Liver (tissue), 9 donors: ENCODE measurements around the gene SH2B3. TPM values are rescaled to one million over a fixed set of nuclear protein-coding genes. Genes with fewer than 3 reads are reported as not detected.

Experiments used
- DNase-seq: peaks from one replicate; pipeline ENCODE4 v3.0.0-alpha.2; 2017; ENCODE audit warnings: low spot score
- H3K27ac ChIP-seq, 2 donors: one replicate each; pipeline ENCODE4 v1.7.0; 2013; ENCODE audit warnings: inconsistent platforms in 2 of 2, low read length in 2 of 2, control low read depth in 1 of 2, low read depth in 1 of 2, mild to moderate bottlenecking in 1 of 2
- H3K27me3 ChIP-seq, 4 donors: one replicate each; pipeline versions ENCODE4 v1.6.1 to v1.7.0; 2013; ENCODE audit warnings: low read length in 3 of 4, inconsistent platforms in 1 of 4, mild to moderate bottlenecking in 1 of 4, moderate library complexity in 1 of 4; ENCODE audit not compliant: control insufficient read depth in 4 of 4, insufficient read depth in 4 of 4
- H3K36me3 ChIP-seq, 4 donors: one replicate each; pipeline versions ENCODE4 v1.6.1 to v1.7.0; 2013; ENCODE audit warnings: low read length in 3 of 4, mild to moderate bottlenecking in 3 of 4, low read depth in 1 of 4, moderate library complexity in 1 of 4; ENCODE audit not compliant: control insufficient read depth in 4 of 4, insufficient read depth in 3 of 4
- H3K4me1 ChIP-seq, 4 donors: one replicate each; pipeline versions ENCODE4 v1.6.1 to v1.7.0; 2013; ENCODE audit warnings: low read length in 3 of 4, mild to moderate bottlenecking in 3 of 4, moderate library complexity in 1 of 4; ENCODE audit not compliant: control insufficient read depth in 4 of 4, insufficient read depth in 4 of 4
- H3K4me3 ChIP-seq, 3 donors: one replicate each; pipeline versions ENCODE4 v1.6.1 to v1.7.0; 2013; ENCODE audit warnings: low read length in 3 of 3, control low read depth in 1 of 3, low read depth in 1 of 3, mild to moderate bottlenecking in 1 of 3
- H3K9ac ChIP-seq, 2 donors: one replicate each; pipeline ENCODE4 v1.7.0; 2013; ENCODE audit warnings: low read length in 2 of 2, mild to moderate bottlenecking in 2 of 2, moderate library complexity in 2 of 2, control low read depth in 1 of 2, low read depth in 1 of 2
- H3K9me3 ChIP-seq, 4 donors: one replicate each; pipeline versions ENCODE4 v1.6.1 to v1.7.0; 2013; ENCODE audit warnings: low read length in 3 of 4; ENCODE audit not compliant: control insufficient read depth in 4 of 4
- ATF3 ChIP-seq: IDR thresholded peaks from 2 replicates; pipeline ENCODE4 v1.6.1; 2016; ENCODE audit warnings: antibody characterized with exemption
- CTCF ChIP-seq: fragments of 150-350 bp; IDR thresholded peaks from 2 replicates; pipeline ENCODE4 v1.5.1; 2017; ENCODE audit warnings: improper control_type of control experiment, low read depth, low read length; ENCODE audit not compliant: missing input control
- EGR1 ChIP-seq, 2 donors: IDR thresholded peaks; 2 replicates each; pipeline ENCODE4 v1.6.1; 2016 to 2018; ENCODE audit warnings: antibody characterized with exemption in 2 of 2, low read depth in 2 of 2
- FOXA1 ChIP-seq: IDR thresholded peaks from 2 replicates; pipeline ENCODE4 v1.6.1; 2016; ENCODE audit warnings: antibody characterized with exemption
- FOXA2 ChIP-seq: IDR thresholded peaks from 2 replicates; pipeline ENCODE4 v1.6.1; 2016; ENCODE audit warnings: antibody characterized with exemption
- GABPA ChIP-seq, 2 donors: IDR thresholded peaks in 1 of 2; conservative IDR thresholded peaks in 1 of 2; 2 replicates each; pipeline ENCODE4 v1.6.1; 2016; ENCODE audit warnings: antibody characterized with exemption in 2 of 2, mild to moderate bottlenecking in 1 of 2, moderate library complexity in 1 of 2
- HNF4A ChIP-seq, 2 donors: conservative IDR thresholded peaks; 2 replicates each; pipeline ENCODE4 v1.6.1; 2016; ENCODE audit warnings: antibody characterized with exemption in 2 of 2, mild to moderate bottlenecking in 2 of 2
- HNF4G ChIP-seq: IDR thresholded peaks from 2 replicates; pipeline ENCODE4 v1.6.1; 2016; ENCODE audit warnings: antibody characterized with exemption
- JUND ChIP-seq, 2 donors: IDR thresholded peaks; 2 replicates each; pipeline ENCODE4 v1.6.1; 2016; ENCODE audit warnings: antibody characterized with exemption in 2 of 2
- MAX ChIP-seq: IDR thresholded peaks from 2 replicates; pipeline ENCODE4 v1.6.1; 2016; ENCODE audit warnings: antibody characterized with exemption
- NR2F2 ChIP-seq: IDR thresholded peaks from 2 replicates; pipeline ENCODE4 v1.6.1; 2016; ENCODE audit warnings: antibody characterized with exemption
- RAD21 ChIP-seq, 2 donors: IDR thresholded peaks; 2 replicates each; pipeline ENCODE4 v1.6.1; 2016; ENCODE audit warnings: antibody characterized with exemption in 2 of 2, mild to moderate bottlenecking in 2 of 2
- REST ChIP-seq: IDR thresholded peaks from 2 replicates; pipeline ENCODE4 v1.6.1; 2016; ENCODE audit warnings: antibody characterized with exemption, mild to moderate bottlenecking
- RXRA ChIP-seq, 2 donors: IDR thresholded peaks; 2 replicates each; pipeline ENCODE4 v1.6.1; 2017 to 2018; ENCODE audit warnings: antibody characterized with exemption in 2 of 2, mild to moderate bottlenecking in 1 of 2
- SP1 ChIP-seq: IDR thresholded peaks from 2 replicates; pipeline ENCODE4 v1.6.1; 2018; ENCODE audit warnings: antibody characterized with exemption, mild to moderate bottlenecking
- TAF1 ChIP-seq: conservative IDR thresholded peaks from 2 replicates; pipeline ENCODE4 v1.6.1; 2016; ENCODE audit warnings: antibody characterized with exemption, mild to moderate bottlenecking
- YY1 ChIP-seq: IDR thresholded peaks from 2 replicates; pipeline ENCODE4 v1.6.1; 2016; ENCODE audit warnings: antibody characterized with exemption, mild to moderate bottlenecking
- WGBS: extraction: QIAGEN DNeasy Blood & Tissue Kit; methylation state at CpG from one replicate; pipeline ENCODE4 v1.1.7; 2013; 5-methylcytosine and 5-hydroxymethylcytosine counted together
- polyA plus RNA-seq, 2 donors: library from polyadenylated mRNA; stranded (reverse) in 1 of 2; unstranded in 1 of 2; fragments of 200-250 nt in 1 of 2; fragments of >200 nt in 1 of 2; fragmentation: Nextera tagmentation in 1 of 2; extraction: Ambion mirVana in 1 of 2; gene quantifications; one replicate each; pipeline versions ENCODE4 v1.2.1 to v1.2.3, GENCODE V29; 2013 to 2015
- total RNA-seq, 2 donors: library from RNA; depleted of rRNA; stranded (reverse); fragments of >200 nt; gene quantifications; one replicate each; pipeline ENCODE4 v1.2.3, GENCODE V29; 2014
- donor health status: healthy.
- donor health status: healthy.
- donor health status: healthy.
- donor health status: healthy.
- donor health status: healthy.

SH2B3 gene
- total and polyA plus RNA-seq, 4 donors = 4.4 to 18.7 (median 8.8) TPM

- H3K4me1 ChIP-seq = peaks cover 0 to 20% (median 12%) of the 10 kb centered on the region in 4 donors
- no peaks in the 10 kb centered on the region for H3K27me3 ChIP-seq
- 95% methylated on average over 2 of the region's 2 CpGs for WGBS
- no peak for TF ChIP-seq NR2F2
- no peak for TF ChIP-seq HNF4A (conservative IDR thresholded peaks at IDR 0.05)
- TF ChIP-seq ATF3 = no peak
- no peak for TF ChIP-seq MAX
- TF ChIP-seq FOXA2 = no peak
- TF ChIP-seq FOXA1 = no peak
- no peak for TF ChIP-seq JUND (IDR thresholded peaks at IDR 0.05)
- no peak for TF ChIP-seq RAD21 (IDR thresholded peaks at IDR 0.05)
- H3K4me3 ChIP-seq = no peak overlapping the region
- H3K36me3 ChIP-seq = peaks cover 0 to 14% (median 8%) of the 10 kb centered on the region in 4 donors
- DNase-seq = no peak
- no peak overlapping the region for H3K9ac ChIP-seq
- H3K27ac ChIP-seq = no peak overlapping the region
- no peaks in the 10 kb centered on the region for H3K9me3 ChIP-seq
Measured at GRCh38 chr12:111417290-111417689, 11.6 kb downstream of the SH2B3 start.

- H3K4me1 ChIP-seq = peaks cover 0 to 14% (median 8%) of the 10 kb centered on the region in 4 donors
- WGBS = 96% methylated on average over 67 of the region's 67 CpGs
- H3K9ac ChIP-seq = no peak overlapping the region
- TF ChIP-seq SP1 (no peak), FOXA2 (no peak), NR2F2 (no peak), GABPA (IDR thresholded peaks at IDR 0.05 in 1 of 2, conservative IDR thresholded peaks at IDR 0.05 in 1 of 2) (no peak), ATF3 (no peak), REST (no peak), CTCF (no peak), MAX (no peak), EGR1 (IDR thresholded peaks at IDR 0.05; ENCODE audit: low read depth in 2 of 2) (no peak), RXRA (IDR thresholded peaks at IDR 0.05) (no peak), HNF4G (no peak), YY1 (no peak), TAF1 (no peak)
- H3K4me3 ChIP-seq = no peak overlapping the region
- no peaks in the 10 kb centered on the region for H3K27me3 ChIP-seq
- peaks cover 0 to 14% (median 8%) of the 10 kb centered on the region in 4 donors for H3K36me3 ChIP-seq
- no peak overlapping the region for H3K27ac ChIP-seq
- no peaks in the 10 kb centered on the region for H3K9me3 ChIP-seq
- no peak for DNase-seq
Measured at GRCh38 chr12:111417784-111418593, 12.3 kb downstream of the SH2B3 start.
